H1 (cell line): Measurements from ENCODE around the gene TRIM62. TPM values are rescaled to one million over a fixed set of nuclear protein-coding genes. Genes with fewer than 3 reads are reported as not detected.

Source experiments
- CTCF ChIA-PET: fragments of 300-600 bp; sonication (Branson Sonifier 250); formaldehyde crosslinking; loops from one replicate; lab custom pipeline; 2021; ENCODE audit not compliant: partially characterized antibody; lab: Charles Lee
- POLR2A ChIA-PET: fragments of 300-600 bp; sonication (Branson Sonifier 250); formaldehyde crosslinking; loops from one replicate; lab custom pipeline; 2021; ENCODE audit warnings: inconsistent platforms; ENCODE audit not compliant: partially characterized antibody; lab: Charles Lee
- DNase-seq, 2 experiments: peaks; one replicate each; pipeline versions ENCODE4 v3.0.0 to v3.0.0-alpha.2; 2010 to 2022; ENCODE audit warnings: low spot score in 2 of 2, low read depth in 1 of 2, mixed read lengths in 1 of 2
- FAIRE-seq: peaks from 2 replicates; lab custom pipeline; 2011; peaks lifted over from hg19 to GRCh38; lab: Jason Lieb, UNC
- H2AFZ ChIP-seq: 2 replicates; pipeline ENCODE4 v1.8.1; 2012; ENCODE audit warnings: low read length, inconsistent platforms
- H2AK5ac ChIP-seq: 2 replicates; pipeline ENCODE4 v1.6.1; 2013; ENCODE audit warnings: low read depth, low read length
- H2BK120ac ChIP-seq: replicated peaks from 2 replicates; pipeline ENCODE3; 2013; ENCODE audit warnings: low read depth, low read length, inconsistent platforms
- H2BK12ac ChIP-seq: 2 replicates; pipeline ENCODE4 v1.6.1; 2013; ENCODE audit warnings: low read depth, low read length
- H2BK15ac ChIP-seq: 2 replicates; pipeline ENCODE4 v1.6.1; 2013; ENCODE audit warnings: low read length
- H2BK20ac ChIP-seq: 2 replicates; pipeline ENCODE4 v1.6.1; 2013; ENCODE audit warnings: low read length
- H2BK5ac ChIP-seq: 2 replicates; pipeline ENCODE4 v1.6.1; 2013; ENCODE audit warnings: low read depth, low read length
- H3K14ac ChIP-seq: 2 replicates; pipeline ENCODE4 v1.6.1; 2013; ENCODE audit warnings: inconsistent platforms; ENCODE audit not compliant: insufficient read length
- H3K18ac ChIP-seq: 2 replicates; pipeline ENCODE4 v1.6.1; 2013; ENCODE audit warnings: low read length; ENCODE audit errors: extremely low read depth
- H3K23ac ChIP-seq: 2 replicates; pipeline ENCODE4 v1.6.1; 2013; ENCODE audit warnings: inconsistent platforms; ENCODE audit not compliant: insufficient read length
- H3K23me2 ChIP-seq: 2 replicates; pipeline ENCODE4 v1.6.1; 2013; ENCODE audit warnings: low read depth, low read length
- H3K27ac ChIP-seq: 2 replicates; pipeline ENCODE4 v1.6.1; 2011; ENCODE audit warnings: low read depth, low read length, inconsistent platforms
- H3K27me3 ChIP-seq, 4 experiments: replicated peaks in 1 of 4; 1 replicate in 1 of 4; 2 replicates in 3 of 4; pipeline versions ENCODE4 v1.6.1 to v1.8.1; 2011 to 2013; ENCODE audit warnings: low read length in 3 of 4, mild to moderate bottlenecking in 3 of 4, inconsistent platforms in 2 of 4, mixed read lengths in 2 of 4, moderate library complexity in 1 of 4; ENCODE audit not compliant: control insufficient read depth in 3 of 4, insufficient read depth in 3 of 4; ENCODE audit errors: extremely low read depth in 1 of 4
- H3K36me3 ChIP-seq, 4 experiments: 2 replicates each; pipeline versions ENCODE4 v1.6.1 to v1.8.1; 2011 to 2013; ENCODE audit warnings: mild to moderate bottlenecking in 4 of 4, low read length in 3 of 4, moderate library complexity in 2 of 4, control low read depth in 1 of 4, inconsistent platforms in 1 of 4; ENCODE audit not compliant: insufficient read depth in 4 of 4, control insufficient read depth in 2 of 4
- H3K4ac ChIP-seq: replicated peaks from 2 replicates; pipeline ENCODE3; 2013; ENCODE audit warnings: low read length, low read depth, mixed read lengths, inconsistent platforms; ENCODE audit not compliant: insufficient read length
- H3K4me1 ChIP-seq, 4 experiments: replicated peaks in 1 of 4; 1 replicate in 1 of 4; 2 replicates in 3 of 4; pipeline versions ENCODE4 v1.6.1 to v1.8.1; 2011 to 2013; ENCODE audit warnings: low read length in 3 of 4, inconsistent platforms in 2 of 4, mixed read lengths in 1 of 4; ENCODE audit not compliant: insufficient read depth in 4 of 4, control insufficient read depth in 3 of 4
- H3K4me2 ChIP-seq, 2 experiments: 2 replicates each; pipeline versions ENCODE4 v1.6.1 to v1.8.1; 2011 to 2013; ENCODE audit warnings: low read depth in 2 of 2, low read length in 2 of 2, control low read depth in 1 of 2, inconsistent platforms in 1 of 2, mild to moderate bottlenecking in 1 of 2; ENCODE audit not compliant: insufficient read depth in 1 of 2
- H3K4me3 ChIP-seq, 4 experiments: fragments of 200-600, 300-600 bp in 1 of 4; sonication (generic), shearing (Covaris generic), sonication (Bioruptor Twin) in 1 of 4; 2 replicates each; pipeline versions ENCODE4 v1.5.1 to v1.8.1; 2011 to 2016; ENCODE audit warnings: low read length in 4 of 4, low read depth in 3 of 4, control low read depth in 2 of 4, inconsistent platforms in 2 of 4, mild to moderate bottlenecking in 2 of 4, mixed read lengths in 1 of 4, moderate library complexity in 1 of 4; ENCODE audit not compliant: insufficient read depth in 2 of 4; ENCODE audit errors: extremely low read depth in 1 of 4
- H3K56ac ChIP-seq: replicated peaks from 2 replicates; pipeline ENCODE3; 2013; ENCODE audit warnings: low read depth, mild to moderate bottlenecking, mixed read lengths, low read length, inconsistent platforms; ENCODE audit not compliant: insufficient read length
- H3K79me1 ChIP-seq: 2 replicates; pipeline ENCODE4 v1.6.1; 2013; ENCODE audit warnings: low read depth, low read length, control low read depth
- H3K79me2 ChIP-seq, 2 experiments: 2 replicates each; pipeline versions ENCODE4 v1.6.1 to v1.8.1; 2012 to 2013; ENCODE audit warnings: low read length in 2 of 2, mild to moderate bottlenecking in 2 of 2, inconsistent platforms in 1 of 2; ENCODE audit not compliant: insufficient read depth in 2 of 2, control insufficient read depth in 1 of 2
- H3K9ac ChIP-seq, 4 experiments: replicated peaks in 1 of 4; 1 replicate in 1 of 4; 2 replicates in 3 of 4; pipeline versions ENCODE4 v1.6.1 to v1.8.1; 2011 to 2013; ENCODE audit warnings: low read depth in 3 of 4, low read length in 3 of 4, control low read depth in 2 of 4, mild to moderate bottlenecking in 2 of 4, moderate library complexity in 2 of 4, inconsistent platforms in 1 of 4; ENCODE audit errors: extremely low read depth in 1 of 4
- H3K9me3 ChIP-seq, 2 experiments: 2 replicates each; pipeline versions ENCODE4 v1.6.1 to v1.8.1; 2012 to 2013; ENCODE audit warnings: mild to moderate bottlenecking in 2 of 2, moderate library complexity in 2 of 2, control low read depth in 1 of 2, inconsistent platforms in 1 of 2, low read depth in 1 of 2, low read length in 1 of 2, mixed read lengths in 1 of 2; ENCODE audit not compliant: insufficient read depth in 2 of 2
- H4K20me1 ChIP-seq, 2 experiments: replicated peaks in 1 of 2; 2 replicates each; pipeline versions ENCODE3 to v1.8.1; 2011 to 2013; ENCODE audit warnings: inconsistent platforms in 2 of 2, low read length in 2 of 2, mild to moderate bottlenecking in 1 of 2; ENCODE audit not compliant: insufficient read depth in 2 of 2, control insufficient read depth in 1 of 2
- H4K5ac ChIP-seq: 2 replicates; pipeline ENCODE4 v1.6.1; 2013; ENCODE audit warnings: low read length, low read depth, mixed read lengths, inconsistent platforms; ENCODE audit not compliant: insufficient read length
- H4K8ac ChIP-seq: 2 replicates; pipeline ENCODE4 v1.8.0; 2013; ENCODE audit warnings: mild to moderate bottlenecking, moderate library complexity, low read length, inconsistent platforms; ENCODE audit not compliant: insufficient read depth; ENCODE audit errors: extremely low read depth
- H4K91ac ChIP-seq: replicated peaks from 2 replicates; pipeline ENCODE3; 2013; ENCODE audit warnings: low read length, mixed read lengths, inconsistent platforms; ENCODE audit not compliant: insufficient read length
- ASH2L ChIP-seq: fragments of 200-600, 300-600 bp; sonication (generic); IDR thresholded peaks from one replicate; pipeline ENCODE4 v1.7.1; 2017; ENCODE audit warnings: low read length
- BACH1 ChIP-seq: IDR thresholded peaks from 2 replicates; pipeline ENCODE4 v1.6.1; 2012; ENCODE audit warnings: low read length, improper control_type of control experiment
- JUND ChIP-seq: IDR thresholded peaks from 2 replicates; pipeline ENCODE4 v1.6.1; 2011; ENCODE audit warnings: mild to moderate bottlenecking, improper control_type of control experiment, low read length
- MAFK ChIP-seq: IDR thresholded peaks from 2 replicates; pipeline ENCODE4 v1.6.1; 2012; ENCODE audit warnings: low read depth, mild to moderate bottlenecking, improper control_type of control experiment, low read length
- RAD21 ChIP-seq, 2 experiments: IDR thresholded peaks in 1 of 2; conservative IDR thresholded peaks in 1 of 2; 2 replicates each; pipeline ENCODE4 v1.6.1; 2011; ENCODE audit warnings: low read depth in 2 of 2, low read length in 2 of 2, improper control_type of control experiment in 1 of 2, inconsistent platforms in 1 of 2, mild to moderate bottlenecking in 1 of 2, moderate library complexity in 1 of 2
- RFX5 ChIP-seq: IDR thresholded peaks from 2 replicates; pipeline ENCODE4 v1.6.1; 2011; ENCODE audit warnings: low read depth, low read length, improper control_type of control experiment, borderline replicate concordance
- RNF2 ChIP-seq: fragments of 200-900, 300-1000 bp; sonication (generic); IDR thresholded peaks from 2 replicates; pipeline ENCODE4 v1.7.1; 2016; ENCODE audit warnings: borderline replicate concordance, low read depth, mild to moderate bottlenecking, antibody characterized with exemption, low read length; ENCODE audit not compliant: poor library complexity, severe bottlenecking; ENCODE audit errors: missing control alignments
- SAP30 ChIP-seq: fragments of 300-600 bp; sonication (generic); IDR thresholded peaks from 2 replicates; pipeline ENCODE4 v1.7.1; 2012; ENCODE audit warnings: low read length, moderate library complexity, mild to moderate bottlenecking, inconsistent platforms; ENCODE audit not compliant: insufficient read depth, insufficient replicate concordance
- SIN3A ChIP-seq, 2 experiments: IDR thresholded peaks in 1 of 2; conservative IDR thresholded peaks in 1 of 2; 2 replicates each; pipeline ENCODE4 v1.6.1; 2011 to 2012; ENCODE audit warnings: low read length in 2 of 2, improper control_type of control experiment in 1 of 2, low read depth in 1 of 2, mild to moderate bottlenecking in 1 of 2
- SIX5 ChIP-seq: IDR thresholded peaks from 2 replicates; pipeline ENCODE4 v1.6.1; 2011; ENCODE audit warnings: mild to moderate bottlenecking, low read depth, low read length
- WGBS, 2 experiments: shearing (Covaris generic) in 1 of 2; methylation state at CpG; one replicate each; pipeline versions ENCODE4 v1.1.6 to v1.1.7; 2013 to 2015; ENCODE audit warnings: low lambda C conversion rate in 2 of 2, mixed read lengths in 2 of 2, inconsistent platforms in 1 of 2, low coverage in 1 of 2, missing lambda C conversion rate in 1 of 2; ENCODE audit not compliant: insufficient replicate concordance in 2 of 2, insufficient coverage in 1 of 2, insufficient read length in 1 of 2; ENCODE audit errors: extremely low coverage in 1 of 2, missing lambda C conversion rate in 1 of 2; 5-methylcytosine and 5-hydroxymethylcytosine counted together
- polyA plus RNA-seq, 7 experiments: library from polyadenylated mRNA; depleted of rRNA in 3 of 7; stranded (reverse) in 5 of 7; unstranded in 2 of 7; fragments of >200 nt in 5 of 7; fragments of 200-250 nt in 2 of 7; gene quantifications; 1 replicate in 5 of 7; 2 replicates in 1 of 7; 4 replicates in 1 of 7; pipeline versions ENCODE4 v1.2.1 to v1.2.3, GENCODE V29; 2011 to 2013; ENCODE audit warnings: missing spikeins in 2 of 7, mixed read lengths in 2 of 7
- total RNA-seq: library from RNA; stranded (reverse); fragmentation: NEBNext Ultra II Directional; extraction: Animal tissue kit (Norgen Biotek cat#: 25700); gene quantifications from 2 replicates; pipeline ENCODE4 v1.2.1, GENCODE V29; 2021
- TF ChIP-seq, protein P1 (sequence below): IDR thresholded peaks from 2 replicates; pipeline ENCODE4 v1.6.1; 2012; ENCODE audit warnings: inconsistent platforms
- TF ChIP-seq, protein P2 (sequence below): IDR thresholded peaks from 2 replicates; pipeline ENCODE4 v1.6.1; 2011; ENCODE audit warnings: low read depth, mild to moderate bottlenecking, low read length; ENCODE audit not compliant: insufficient read depth

Gene TRIM62
- total and polyA plus RNA-seq, 2 of the 8 experiments (the other 6 are each of a cell fraction or from before 2014, with no cell fraction given), result 6.3 to 10.8 TPM

DNA sequence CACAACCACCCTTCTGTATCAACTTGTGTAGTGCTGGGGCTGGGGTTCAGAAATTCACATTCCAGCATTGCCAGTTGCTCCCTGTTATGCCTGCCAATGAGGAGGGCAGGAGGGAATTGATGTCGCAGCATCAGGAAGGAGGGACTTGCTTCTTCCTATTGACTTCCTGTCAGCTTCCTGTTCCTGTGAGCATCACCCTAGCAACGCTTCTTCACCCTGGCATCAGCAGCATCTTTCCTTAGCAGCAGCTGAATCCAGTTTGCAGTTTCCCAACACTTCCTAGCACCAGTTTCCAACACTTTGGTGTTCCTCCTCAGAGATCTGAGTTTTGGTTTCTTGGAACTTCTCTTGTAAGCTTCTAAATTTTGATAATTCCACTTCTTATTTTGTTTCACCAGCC lies 8.9 kb upstream of the TRIM62 start:
- Histone ChIP-seq H3K14ac (no peak overlapping the region), H3K4me2 (no peak overlapping the region), H2BK5ac (no peak overlapping the region), H2BK15ac (no peak overlapping the region), H4K91ac (no peak overlapping the region), H3K56ac (no peak overlapping the region), H3K79me2 (no peaks in the 10 kb centered on the region), H3K18ac (no peak overlapping the region), H3K27me3 (peaks cover 0 to 2% (median under 1%) of the 10 kb centered on the region in 4 experiments; a peak in 1 of 7 replicates), H3K23me2 (no peaks in the 10 kb centered on the region), H2BK12ac (no peak overlapping the region), H4K8ac (no peak overlapping the region), H2BK20ac (no peak overlapping the region), H3K4ac (no peak overlapping the region), H4K5ac (no peak overlapping the region), H3K4me3 (no peak overlapping the region), H3K9ac (no peak overlapping the region), H3K23ac (no peak overlapping the region), H2BK120ac (no peak overlapping the region), H2AFZ (no peak overlapping the region), H3K27ac (no peak overlapping the region), H3K9me3 (no peaks in the 10 kb centered on the region), H2AK5ac (no peak overlapping the region), H4K20me1 (no peaks in the 10 kb centered on the region), H3K36me3 (no peaks in the 10 kb centered on the region), H3K79me1 (no peaks in the 10 kb centered on the region), H3K4me1 (no peaks in the 10 kb centered on the region)
- ChIA-PET POLR2A (no interaction called here), CTCF (interaction anchor here (0.7 to 1.5 kb wide), 3 partner anchors 9 to 17 kb away, joined by 3 read pairs; partner anchors contain the start of gene TRIM62)
- FAIRE-seq (no peak), DNase-seq (no peak)
- 80% methylated on average over 2 of the region's 2 CpGs; no CpG with 5 or more reads in 1 of the 2 experiments for WGBS, 2 experiments
- TF ChIP-seq, protein P1, sequence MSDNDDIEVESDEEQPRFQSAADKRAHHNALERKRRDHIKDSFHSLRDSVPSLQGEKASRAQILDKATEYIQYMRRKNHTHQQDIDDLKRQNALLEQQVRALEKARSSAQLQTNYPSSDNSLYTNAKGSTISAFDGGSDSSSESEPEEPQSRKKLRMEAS, result no peak
- TF ChIP-seq RNF2 (no peak), ASH2L (no peak), SIX5 (no peak), SAP30 (no peak), MAFK (no peak), RFX5 (no peak), BACH1 (no peak), RAD21 (IDR thresholded peaks at IDR 0.05 in 1 of 2, conservative IDR thresholded peaks at IDR 0.05 in 1 of 2; ENCODE audit: low read depth in 2 of 2, low read length in 2 of 2) (no peak), SIN3A (conservative IDR thresholded peaks at IDR 0.05 in 1 of 2, IDR thresholded peaks at IDR 0.05 in 1 of 2; ENCODE audit: low read depth in 1 of 2, low read length in 2 of 2) (no peak), JUND (no peak)
- TF ChIP-seq, protein P2, sequence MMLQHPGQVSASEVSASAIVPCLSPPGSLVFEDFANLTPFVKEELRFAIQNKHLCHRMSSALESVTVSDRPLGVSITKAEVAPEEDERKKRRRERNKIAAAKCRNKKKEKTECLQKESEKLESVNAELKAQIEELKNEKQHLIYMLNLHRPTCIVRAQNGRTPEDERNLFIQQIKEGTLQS, result no peak
